Activated CD4-positive, alpha-beta memory T cell treated with anti-CD3 and anti-CD28 coated beads for 36 hours (primary cell): ENCODE data around the gene LZTS3. TPM values are rescaled to one million over a fixed set of nuclear protein-coding genes. Genes with fewer than 3 reads are reported as not detected.
"Not testable (repeated sequence)": the region's sequence is repeated elsewhere in the genome, so short reads cannot be mapped to it uniquely, and the experiment has no call there.

Experiments used
- CTCF ChIA-PET: fragments of 350-600 bp; sonication (Branson Sonifier 250); formaldehyde crosslinking; loops from one replicate; lab custom pipeline; 2021; ENCODE audit warnings: antibody characterized with exemption, inconsistent platforms; lab: Charles Lee
- POLR2A ChIA-PET: fragments of 350-600 bp; sonication (Branson Sonifier 250); formaldehyde crosslinking; loops from one replicate; lab custom pipeline; 2021; ENCODE audit warnings: antibody characterized with exemption; lab: Charles Lee
- DNase-seq: peaks from one replicate; pipeline ENCODE4 v3.0.0-alpha.2; 2020
- H3K27ac Mint-ChIP-seq: one replicate; pipeline ENCODE4 v1.8.0; 2021; ENCODE audit warnings: mixed read lengths
- H3K27me3 Mint-ChIP-seq: one replicate; pipeline ENCODE4 v1.8.0; 2021; ENCODE audit warnings: mixed read lengths
- H3K36me3 Mint-ChIP-seq: one replicate; pipeline ENCODE4 v1.8.0; 2021; ENCODE audit warnings: mixed read lengths
- H3K4me1 Mint-ChIP-seq: one replicate; pipeline ENCODE4 v1.8.0; 2021; ENCODE audit warnings: low read depth, mixed read lengths
- H3K4me3 Mint-ChIP-seq: one replicate; pipeline ENCODE4 v1.8.0; 2021; ENCODE audit warnings: mild to moderate bottlenecking, mixed read lengths
- H3K9me3 Mint-ChIP-seq: one replicate; pipeline ENCODE4 v1.8.0; 2021; ENCODE audit warnings: mixed read lengths
- intact Hi-C: fragments of 100-400 bp; cut with micrococcal nuclease; formaldehyde crosslinking; loops from one replicate; pipeline ENCODE4 v1.15.1; 2023
- total RNA-seq, 2 experiments: library from RNA; stranded (reverse); gene quantifications; one replicate each; pipeline ENCODE4 v1.2.3, GENCODE V29; 2021

LZTS3 gene
- total RNA-seq, 2 experiments from 2014 or later = 1.4 to 1.5 TPM

GRCh38 chr20:3146732-3147341, 26.5 kb downstream of the LZTS3 start:
- Mint-ChIP-seq H3K27me3 (no peaks in the 10 kb centered on the region), H3K27ac (no peak overlapping the region), H3K4me1 (peaks cover 37% of the 10 kb centered on the region), H3K9me3 (no peaks in the 10 kb centered on the region), H3K4me3 (no peak overlapping the region), H3K36me3 (peaks cover 32% of the 10 kb centered on the region)
- DNase-seq = no peak
- POLR2A ChIA-PET = no interaction called here
- intact Hi-C loops = no loop called here
- CTCF ChIA-PET = interaction anchor here (0.9 to 1.5 kb wide), 3 partner anchors 10 to 93 kb away, joined by 3 read pairs; no protein-coding TSS in a partner anchor

DNA sequence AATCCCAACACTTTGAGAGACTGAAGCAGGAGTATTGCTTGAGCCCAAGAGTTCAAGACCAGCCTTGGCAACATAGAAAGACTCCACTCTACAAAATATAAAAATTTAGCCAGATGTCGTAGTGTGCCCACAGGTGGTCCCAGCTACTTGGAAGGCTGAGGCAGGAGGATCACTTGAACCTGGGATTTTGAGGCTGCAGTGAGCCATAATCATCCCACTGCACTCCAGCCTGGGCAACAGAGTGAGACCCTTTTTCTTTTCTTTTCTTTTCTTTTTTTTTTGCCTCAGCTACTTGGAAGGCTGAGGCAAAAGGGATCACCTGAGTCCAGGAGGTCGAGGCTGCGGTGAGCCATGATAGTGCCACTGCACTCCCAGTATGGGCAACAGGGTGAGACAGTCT, 31.6 kb downstream of the LZTS3 start:
- Mint-ChIP-seq H3K27ac (no peak overlapping the region), H3K4me3 (no peak overlapping the region), H3K36me3 (peaks cover 12% of the 10 kb centered on the region), H3K4me1 (peaks cover 22% of the 10 kb centered on the region), H3K9me3 (no peaks in the 10 kb centered on the region), H3K27me3 (no peaks in the 10 kb centered on the region)
- POLR2A ChIA-PET = interaction anchor here (1.1 kb wide), 1 partner anchor 12 kb away, joined by 5 read pairs; no protein-coding TSS in a partner anchor
- intact Hi-C loops = no loop called here
- CTCF ChIA-PET = no interaction called here
- DNase-seq = no peak

DNA sequence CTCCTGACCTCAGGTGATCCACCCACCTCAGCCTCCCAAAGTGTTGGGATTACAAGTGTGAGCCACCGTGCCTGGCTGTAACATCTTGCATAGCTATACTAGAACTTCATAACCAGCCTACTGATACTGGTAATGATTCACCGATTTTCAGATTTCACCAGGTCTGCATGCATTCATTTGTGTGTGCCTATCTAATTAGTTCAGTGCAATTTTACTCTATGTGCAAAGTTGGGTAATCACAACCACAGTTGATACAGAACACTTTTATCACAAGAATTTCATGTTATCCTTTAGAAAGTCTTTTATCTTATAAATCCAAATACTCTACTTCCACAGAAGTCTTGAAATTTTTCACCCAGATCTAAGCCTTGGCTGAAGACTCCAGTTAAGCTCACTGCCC, 35.9 kb downstream of the LZTS3 start:
- H3K4me3 Mint-ChIP-seq = no peak overlapping the region
- no peaks in the 10 kb centered on the region for H3K9me3 Mint-ChIP-seq
- CTCF ChIA-PET = interaction anchor here (0.8 to 1.1 kb wide), 2 partner anchors 21 to 84 kb away, joined by 3 to 4 read pairs; no protein-coding TSS in a partner anchor
- peaks cover 2% of the 10 kb centered on the region for H3K36me3 Mint-ChIP-seq
- POLR2A ChIA-PET = no interaction called here
- H3K27me3 Mint-ChIP-seq = no peaks in the 10 kb centered on the region
- peaks cover 24% of the 10 kb centered on the region for H3K4me1 Mint-ChIP-seq
- no peak overlapping the region for H3K27ac Mint-ChIP-seq
- intact Hi-C loops = loop anchor here (2.0 kb wide), 1 partner anchor 15 kb away; no protein-coding TSS in a partner anchor
- no peak for DNase-seq

- ChIA-PET POLR2A (interaction anchor here (0.7 to 1.1 kb wide), 2 partner anchors 22 to 24 kb away, joined by 3 to 4 read pairs; partner anchors contain the start of genes FASTKD5 and UBOX5), CTCF (interaction anchor here (1.0 kb wide), 2 partner anchors 18 to 21 kb away, joined by 4 to 5 read pairs; no protein-coding TSS in a partner anchor)
- Mint-ChIP-seq H3K9me3 (no peaks in the 10 kb centered on the region), H3K27me3 (no peaks in the 10 kb centered on the region), H3K4me1 (peaks cover 23% of the 10 kb centered on the region), H3K27ac (no peak overlapping the region), H3K4me3 (no peak overlapping the region), H3K36me3 (peaks cover 2% of the 10 kb centered on the region)
- DNase-seq = peak; percentile 55
- intact Hi-C loops = loop anchor here (2.0 kb wide), 1 partner anchor 13 kb away; no protein-coding TSS in a partner anchor
Measured at GRCh38 chr20:3135507-3136070, 37.8 kb downstream of the LZTS3 start.

DNA sequence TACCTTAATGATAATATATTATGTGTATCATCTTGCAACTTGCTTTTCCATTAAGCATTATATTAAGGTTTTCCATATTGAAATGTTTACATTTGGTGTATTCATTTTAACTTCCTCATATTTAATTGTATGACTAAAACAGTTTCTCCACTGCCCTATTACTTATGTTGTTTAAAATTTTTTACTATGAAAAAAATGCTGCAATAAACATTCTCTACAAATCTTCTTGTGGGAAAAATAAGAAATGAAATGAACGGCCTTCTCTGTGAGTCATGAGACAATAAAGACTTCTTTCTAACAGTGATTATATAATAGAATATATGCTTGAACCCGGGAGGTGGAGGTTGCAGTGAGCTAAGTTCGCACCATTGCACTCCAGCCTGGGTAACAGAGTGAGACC, 39.2 kb downstream of the LZTS3 start:
- H3K36me3 Mint-ChIP-seq = peaks cover 2% of the 10 kb centered on the region
- DNase-seq = no peak
- POLR2A ChIA-PET = no interaction called here
- H3K9me3 Mint-ChIP-seq = no peaks in the 10 kb centered on the region
- intact Hi-C loops = no loop called here
- CTCF ChIA-PET = no interaction called here
- no peaks in the 10 kb centered on the region for H3K27me3 Mint-ChIP-seq
- no peak overlapping the region for H3K27ac Mint-ChIP-seq
- no peak overlapping the region for H3K4me3 Mint-ChIP-seq
- peaks cover 18% of the 10 kb centered on the region for H3K4me1 Mint-ChIP-seq

- H3K9me3 Mint-ChIP-seq = no peaks in the 10 kb centered on the region
- intact Hi-C loops = no loop called here
- no peak overlapping the region for H3K27ac Mint-ChIP-seq
- ChIA-PET CTCF (no interaction called here), POLR2A (no interaction called here)
- no peak overlapping the region for H3K4me3 Mint-ChIP-seq
- H3K27me3 Mint-ChIP-seq = no peaks in the 10 kb centered on the region
- peaks cover 12% of the 10 kb centered on the region for H3K4me1 Mint-ChIP-seq
- DNase-seq = no peak
- peaks cover under 1% of the 10 kb centered on the region for H3K36me3 Mint-ChIP-seq
Measured at GRCh38 chr20:3133155-3133554, 40.2 kb downstream of the LZTS3 start.

DNA sequence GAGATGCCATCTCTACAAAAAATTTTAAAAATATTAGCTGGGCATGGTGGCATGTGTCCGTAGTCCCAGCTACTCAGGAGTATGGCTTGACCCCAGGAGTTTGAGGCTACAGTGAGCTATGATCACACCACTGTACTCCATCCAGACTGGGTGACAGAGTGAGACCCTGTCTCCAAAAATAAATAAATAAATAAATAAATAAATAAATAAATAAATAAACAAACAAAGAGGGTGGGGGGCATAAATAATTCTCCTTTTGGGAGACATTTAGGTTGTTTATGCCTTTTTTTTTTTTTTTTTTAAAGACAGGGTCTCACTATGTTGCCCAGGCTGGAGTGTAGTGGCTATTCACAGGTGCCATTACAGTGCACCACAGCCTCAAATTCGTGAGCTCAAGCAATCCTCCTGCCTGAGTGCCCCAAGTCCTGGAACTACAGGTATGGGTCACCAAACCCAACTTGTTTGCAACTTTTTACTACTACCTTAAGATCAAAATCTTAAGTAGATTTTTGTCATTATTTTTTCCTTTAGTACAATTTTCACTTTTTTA, 43.2 kb downstream of the LZTS3 start:
- Mint-ChIP-seq H3K4me3 (no peak overlapping the region), H3K36me3 (peaks cover 4% of the 10 kb centered on the region), H3K4me1 (peaks cover 1% of the 10 kb centered on the region), H3K9me3 (peaks cover 3% of the 10 kb centered on the region), H3K27me3 (no peaks in the 10 kb centered on the region), H3K27ac (no peak overlapping the region)
- POLR2A ChIA-PET = interaction anchor here (0.6 to 0.7 kb wide), 2 partner anchors 12 to 257 kb away, joined by 3 to 5 read pairs; partner anchors contain the start of gene PTPRA
- intact Hi-C loops = no loop called here
- CTCF ChIA-PET = interaction anchor here (0.8 to 2.1 kb wide), 4 partner anchors 9 to 16 kb away, joined by 3 to 6 read pairs (median 4); no protein-coding TSS in a partner anchor
- DNase-seq = no peak

DNA sequence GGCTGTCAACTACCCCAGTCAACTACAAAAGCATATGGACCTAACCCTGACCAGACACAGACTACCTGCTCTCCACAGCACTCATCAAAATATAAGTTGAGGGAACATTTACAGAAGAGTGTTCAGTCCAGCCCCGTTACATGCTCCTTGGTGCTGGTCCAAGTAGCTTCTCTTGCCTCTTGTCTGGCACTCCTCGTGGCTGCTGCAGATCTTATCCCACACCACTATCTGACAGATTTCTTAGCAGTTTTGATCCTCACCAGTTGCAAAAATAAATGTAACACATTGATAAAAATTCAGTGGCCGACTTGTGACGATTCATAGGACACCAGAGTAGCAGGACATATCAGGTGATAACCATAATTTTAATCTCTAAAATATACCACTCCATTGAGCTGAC, 44.3 kb downstream of the LZTS3 start:
- Mint-ChIP-seq H3K27ac (no peak overlapping the region), H3K4me3 (no peak overlapping the region), H3K36me3 (peaks cover 6% of the 10 kb centered on the region), H3K9me3 (peaks cover 6% of the 10 kb centered on the region), H3K27me3 (no peaks in the 10 kb centered on the region), H3K4me1 (no peaks in the 10 kb centered on the region)
- CTCF ChIA-PET = interaction anchor here (0.8 to 2.1 kb wide), 4 partner anchors 8 to 16 kb away, joined by 3 to 6 read pairs (median 4); no protein-coding TSS in a partner anchor
- intact Hi-C loops = no loop called here
- DNase-seq = no peak
- POLR2A ChIA-PET = interaction anchor here (0.7 kb wide), 1 partner anchor 256 kb away, joined by 3 read pairs; the partner anchor contains the start of gene PTPRA

GRCh38 chr20:3128275-3128984, 44.9 kb downstream of the LZTS3 start:
- ChIA-PET CTCF (interaction anchor here (1.4 to 2.1 kb wide), 2 partner anchors 11 to 15 kb away, joined by 4 to 6 read pairs; no protein-coding TSS in a partner anchor), POLR2A (no interaction called here)
- peaks cover 8% of the 10 kb centered on the region for H3K36me3 Mint-ChIP-seq
- peaks cover 9% of the 10 kb centered on the region for H3K9me3 Mint-ChIP-seq
- H3K27ac Mint-ChIP-seq = no peak overlapping the region
- no peak for DNase-seq
- H3K4me3 Mint-ChIP-seq = no peak overlapping the region
- intact Hi-C loops = no loop called here
- no peaks in the 10 kb centered on the region for H3K27me3 Mint-ChIP-seq
- H3K4me1 Mint-ChIP-seq = peaks cover 2% of the 10 kb centered on the region

DNA sequence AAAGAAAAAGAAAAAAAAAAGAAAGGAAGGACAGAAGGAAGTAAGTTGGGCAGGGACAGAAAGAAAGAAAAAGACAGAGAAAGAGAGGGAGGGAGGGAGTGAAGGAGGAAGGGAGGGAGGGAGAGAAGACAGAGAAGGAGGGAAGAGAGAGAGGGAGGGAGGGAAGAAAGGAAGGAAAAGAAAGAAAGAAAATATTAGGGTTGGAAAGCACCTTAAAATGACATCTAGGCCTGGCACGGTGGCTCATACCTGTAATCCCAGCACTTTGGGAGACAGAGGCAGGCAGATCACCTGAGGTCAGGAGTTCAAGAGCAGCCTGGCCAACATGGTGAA, 46.9 kb downstream of the LZTS3 start:
- no peak overlapping the region for H3K27ac Mint-ChIP-seq
- H3K36me3 Mint-ChIP-seq = peaks cover 26% of the 10 kb centered on the region
- POLR2A ChIA-PET = no interaction called here
- H3K9me3 Mint-ChIP-seq = peaks cover 19% of the 10 kb centered on the region
- H3K27me3 Mint-ChIP-seq = no peaks in the 10 kb centered on the region
- CTCF ChIA-PET = no interaction called here
- peaks cover 21% of the 10 kb centered on the region for H3K4me1 Mint-ChIP-seq
- no peak for DNase-seq
- H3K4me3 Mint-ChIP-seq = no peak overlapping the region
- intact Hi-C loops = no loop called here

GRCh38 chr20:3125776-3126526, 47.4 kb downstream of the LZTS3 start:
- DNase-seq, POLR2A ChIA-PET, H3K4me3 Mint-ChIP-seq, H3K27me3 Mint-ChIP-seq, intact Hi-C loops, H3K27ac Mint-ChIP-seq, CTCF ChIA-PET: not testable (repeated sequence)
- Mint-ChIP-seq H3K4me1 (peaks cover 26% of the 10 kb centered on the region), H3K36me3 (peaks cover 31% of the 10 kb centered on the region), H3K9me3 (peaks cover 19% of the 10 kb centered on the region)
